GM12874 (cell line): ENCODE data around the gene HNRNPH1.

Source experiments
- CTCF ChIP-seq: IDR thresholded peaks from 2 replicates; pipeline ENCODE4 v1.5.1; 2011; ENCODE audit warnings: low read depth, mild to moderate bottlenecking, control low read depth, low read length, moderate library complexity; ENCODE audit not compliant: insufficient read depth

The HNRNPH1 gene

DNA sequence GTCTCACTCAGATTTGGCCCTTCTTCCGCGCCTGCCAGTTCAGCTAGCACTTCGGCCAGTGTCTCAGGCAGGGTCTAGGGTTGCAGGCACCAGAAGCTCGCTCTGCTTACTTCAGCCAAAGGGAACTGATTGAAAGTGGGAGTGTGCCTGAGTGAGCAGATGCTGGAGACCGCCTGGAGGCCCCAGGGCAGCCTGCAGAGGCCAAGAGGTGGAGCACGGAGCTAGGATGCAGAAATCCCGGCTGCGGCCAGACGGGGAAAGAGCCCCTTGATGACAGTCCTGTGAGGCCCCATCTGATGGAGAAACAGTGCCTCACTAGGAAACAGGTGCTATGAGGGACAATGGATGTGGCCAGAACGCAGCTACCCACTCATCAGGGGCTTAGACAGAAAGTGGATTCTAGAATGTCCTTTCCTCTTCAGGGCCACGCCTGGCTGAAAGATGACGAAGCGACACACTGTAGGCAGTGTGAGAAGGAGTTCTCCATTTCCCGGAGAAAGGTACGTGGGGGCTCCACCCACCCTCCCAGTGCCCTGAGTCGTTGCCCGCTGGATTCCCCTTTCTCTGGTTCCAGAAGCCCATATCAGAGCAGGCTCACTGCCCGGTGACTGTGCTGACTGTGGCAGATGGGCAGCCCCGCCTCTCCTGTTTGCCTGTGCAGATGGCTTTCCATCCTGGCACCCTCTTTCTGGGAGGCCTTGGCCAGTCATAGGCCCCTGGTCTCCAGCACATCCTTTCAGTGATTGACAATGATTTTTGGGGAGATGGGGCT lies 16.1 kb downstream of the HNRNPH1 start:
- no peak for TF ChIP-seq CTCF

- no peak for TF ChIP-seq CTCF
Observed at GRCh38 chr5:179606910-179607159, 16.6 kb downstream of the HNRNPH1 start.

DNA sequence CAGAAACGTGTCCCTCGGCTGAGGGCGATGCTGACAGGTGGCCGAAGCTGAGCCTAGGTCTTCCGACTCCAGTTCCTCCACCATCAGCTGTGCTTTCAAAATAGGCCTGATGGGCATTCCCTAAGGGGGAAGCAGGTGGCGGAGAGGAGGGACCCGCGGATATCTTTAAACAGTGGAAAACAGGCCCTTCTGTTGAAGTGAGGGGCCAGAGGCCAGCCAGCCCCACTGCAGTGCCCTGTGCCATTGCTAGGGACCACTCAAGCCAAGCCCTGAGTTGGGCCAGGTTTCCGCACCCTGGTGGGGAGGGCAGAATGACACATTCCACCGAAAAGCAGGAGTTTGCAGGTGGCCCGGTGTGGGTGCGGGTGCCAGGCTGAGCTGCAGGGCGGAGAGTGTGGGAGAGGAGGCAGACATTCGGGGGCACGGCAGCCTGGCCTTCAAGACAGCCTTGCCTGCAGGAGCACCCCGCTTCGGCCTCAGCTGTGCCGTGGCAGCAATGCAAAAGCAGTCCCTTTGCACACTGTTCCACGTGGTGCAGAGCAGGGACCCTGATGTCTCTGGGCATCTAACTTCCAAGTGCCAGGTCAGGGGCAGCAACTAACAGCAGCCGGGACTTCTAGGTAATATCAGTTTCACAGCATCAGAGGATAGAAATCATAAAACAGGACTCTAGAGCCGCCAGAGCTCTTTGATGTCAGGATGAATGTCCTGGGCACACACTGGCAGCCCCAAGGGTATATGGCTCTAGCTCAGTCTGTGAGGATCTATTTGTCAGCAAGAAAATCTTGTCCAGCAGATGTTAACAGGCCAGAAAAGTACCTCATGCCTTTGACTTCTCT lies 17.2 kb downstream of the HNRNPH1 start:
- TF ChIP-seq CTCF: no peak

GRCh38 chr5:179605026-179605833 lies 18.2 kb downstream of the HNRNPH1 start:
- no peak for TF ChIP-seq CTCF

DNA sequence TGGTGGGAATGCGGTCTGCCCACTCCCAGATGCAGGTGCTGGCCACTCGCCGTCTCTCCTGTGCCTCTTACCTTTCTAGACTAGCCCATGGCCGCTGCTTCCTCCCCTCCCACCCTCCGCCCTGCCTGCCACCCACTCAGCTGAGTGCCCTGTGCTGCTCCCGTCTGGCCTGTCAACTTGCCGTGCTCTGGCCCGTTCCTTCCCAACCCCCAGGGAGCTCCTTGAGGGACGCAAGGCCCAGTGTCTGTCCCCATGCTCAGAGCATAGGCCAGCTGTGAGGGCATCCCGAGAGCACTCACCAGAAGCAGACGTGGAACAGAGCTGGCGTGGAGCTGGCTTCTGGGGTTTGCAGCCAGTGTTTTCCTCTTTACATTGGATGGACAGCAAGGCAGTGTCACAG lies 20.2 kb downstream of the HNRNPH1 start:
- TF ChIP-seq CTCF: no peak

- no peak for TF ChIP-seq CTCF
Observed at GRCh38 chr5:179601871-179602625, 21.4 kb downstream of the HNRNPH1 start.
